SK-N-SH (cell line): ENCODE measurements around the gene VASN. TPM values are rescaled to one million over a fixed set of nuclear protein-coding genes. Genes with fewer than 3 reads are reported as not detected.

ENCODE experiments used
- CTCF ChIA-PET: fragments of 300-600, 350-600 bp; formaldehyde crosslinking; extraction: SDS; loops from one replicate; lab custom pipeline; 2021; lab: Yijun Ruan, JAX
- POLR2A ChIA-PET: fragments of 350-600 bp; sonication (Branson Sonifier 250); formaldehyde crosslinking; extraction: SDS; loops from one replicate; lab custom pipeline; 2020; ENCODE audit warnings: antibody characterized with exemption, inconsistent platforms; lab: Yijun Ruan, JAX
- DNase-seq: peaks from one replicate; pipeline ENCODE4 v3.0.0; 2012
- H2AFZ ChIP-seq: fragments of 200-600 bp; sonication (generic); 2 replicates; pipeline ENCODE4 v1.8.1; 2016; ENCODE audit warnings: antibody characterized with exemption, mild to moderate bottlenecking, low read depth
- H3F3A ChIP-seq: fragments of 200-600 bp; sonication (generic); replicated peaks from 2 replicates; pipeline ENCODE3; 2016; ENCODE audit warnings: antibody characterized with exemption, mild to moderate bottlenecking; ENCODE audit not compliant: insufficient read depth
- H3K27ac ChIP-seq, 2 experiments: fragments of 200-500 bp in 1 of 2; fragments of 200-600 bp in 1 of 2; sonication (Bioruptor generic) in 1 of 2; sonication (generic), shearing (Covaris generic) in 1 of 2; 2 replicates each; pipeline versions ENCODE4 v1.5.1 to v1.6.1; 2014 to 2016; ENCODE audit warnings: low read depth in 2 of 2, inconsistent platforms in 1 of 2, low read length in 1 of 2, mild to moderate bottlenecking in 1 of 2, mixed read lengths in 1 of 2
- H3K27me3 ChIP-seq: fragments of 200-600 bp; sonication (generic), shearing (Covaris generic); 2 replicates; pipeline ENCODE4 v1.6.1; 2016; ENCODE audit warnings: mixed run types; ENCODE audit not compliant: insufficient read depth
- H3K36me3 ChIP-seq, 2 experiments: fragments of 200-500 bp in 1 of 2; fragments of 200-600 bp in 1 of 2; sonication (Bioruptor generic) in 1 of 2; sonication (generic) in 1 of 2; replicated peaks in 1 of 2; 2 replicates each; pipeline versions ENCODE3 to v1.5.1; 2014 to 2016; ENCODE audit warnings: low read length in 1 of 2, mild to moderate bottlenecking in 1 of 2; ENCODE audit not compliant: insufficient read depth in 2 of 2, control insufficient read depth in 1 of 2
- H3K4me1 ChIP-seq, 2 experiments: fragments of 200-500 bp in 1 of 2; fragments of 200-600 bp in 1 of 2; sonication (Bioruptor generic) in 1 of 2; sonication (generic), shearing (Covaris generic) in 1 of 2; 2 replicates each; pipeline versions ENCODE4 v1.5.1 to v1.6.1; 2014 to 2016; ENCODE audit warnings: low read depth in 1 of 2, low read length in 1 of 2, mixed run types in 1 of 2; ENCODE audit not compliant: insufficient read depth in 2 of 2, control insufficient read depth in 1 of 2
- H3K4me2 ChIP-seq: fragments of 200-600 bp; sonication (generic), shearing (Covaris generic); 2 replicates; pipeline ENCODE4 v1.6.1; 2017; ENCODE audit warnings: mixed run types
- H3K4me3 ChIP-seq, 2 experiments: fragments of 200-500 bp in 1 of 2; fragments of 200-600 bp in 1 of 2; sonication (Bioruptor generic) in 1 of 2; sonication (generic), shearing (Covaris generic) in 1 of 2; 2 replicates each; pipeline versions ENCODE4 v1.5.1 to v1.8.1; 2014 to 2016; ENCODE audit warnings: low read depth in 2 of 2, inconsistent platforms in 1 of 2, low read length in 1 of 2, mild to moderate bottlenecking in 1 of 2, mixed read lengths in 1 of 2, moderate library complexity in 1 of 2
- H3K79me2 ChIP-seq: fragments of 200-600 bp; sonication (generic); 2 replicates; pipeline ENCODE4 v1.8.1; 2017; ENCODE audit warnings: mild to moderate bottlenecking; ENCODE audit not compliant: insufficient read depth
- H3K9ac ChIP-seq: fragments of 200-600 bp; sonication (generic); 2 replicates; pipeline ENCODE4 v1.6.1; 2017; ENCODE audit warnings: mixed run types
- H3K9me2 ChIP-seq: fragments of 200-600 bp; sonication (generic); 2 replicates; pipeline ENCODE4 v1.6.1; 2017; ENCODE audit warnings: mixed run types
- H3K9me3 ChIP-seq: fragments of 200-600 bp; sonication (generic); 2 replicates; pipeline ENCODE4 v1.6.1; 2017; ENCODE audit warnings: mixed run types, mild to moderate bottlenecking, moderate library complexity
- H4K20me1 ChIP-seq: fragments of 200-600 bp; sonication (generic); 2 replicates; pipeline ENCODE4 v1.6.1; 2017; ENCODE audit warnings: mild to moderate bottlenecking, mixed run types; ENCODE audit not compliant: insufficient read depth
- CHD2 ChIP-seq: fragments of 150-350 bp; IDR thresholded peaks from 2 replicates; pipeline ENCODE4 v1.6.1; 2018; ENCODE audit warnings: low read length; ENCODE audit not compliant: partially characterized antibody
- EZH2phosphoT487 ChIP-seq: fragments of 200-600 bp; sonication (generic); IDR thresholded peaks from 2 replicates; pipeline ENCODE4 v1.6.1; 2017; ENCODE audit warnings: low read depth, mixed run types, mild to moderate bottlenecking, antibody characterized with exemption, moderate library complexity, borderline replicate concordance
- FOXJ3 ChIP-seq: sonication (generic); formaldehyde crosslinking; IDR thresholded peaks from 2 replicates; pipeline ENCODE4 v1.5.1; 2020; ENCODE audit warnings: mild to moderate bottlenecking, missing genetic modification reagents
- FOXM1 ChIP-seq: IDR thresholded peaks from 2 replicates; pipeline ENCODE4 v1.4.0; 2012; ENCODE audit warnings: low read depth, mild to moderate bottlenecking
- GABPA ChIP-seq: IDR thresholded peaks from 2 replicates; pipeline ENCODE4 v1.4.0; 2012; ENCODE audit warnings: low read depth, mild to moderate bottlenecking
- MAX ChIP-seq: IDR thresholded peaks from 2 replicates; pipeline ENCODE4 v1.4.0; 2012; ENCODE audit warnings: low read depth
- MEF2A ChIP-seq: IDR thresholded peaks from 2 replicates; pipeline ENCODE4 v1.4.0; 2012; ENCODE audit warnings: low read depth, borderline replicate concordance
- NFIC ChIP-seq: IDR thresholded peaks from 2 replicates; pipeline ENCODE4 v1.4.0; 2012; ENCODE audit warnings: borderline replicate concordance
- POLR2AphosphoS5 ChIP-seq: IDR thresholded peaks from 2 replicates; pipeline ENCODE4 v1.6.1; 2012; ENCODE audit warnings: low read depth, low read length
- RAD21 ChIP-seq: IDR thresholded peaks from 2 replicates; pipeline ENCODE4 v1.6.1; 2012; ENCODE audit warnings: mild to moderate bottlenecking, low read length
- RCOR1 ChIP-seq: fragments of 150-350 bp; IDR thresholded peaks from 2 replicates; pipeline ENCODE4 v1.6.1; 2017; ENCODE audit warnings: antibody characterized with exemption, low read length
- RFX5 ChIP-seq: IDR thresholded peaks from 2 replicates; pipeline ENCODE4 v1.6.1; 2012; ENCODE audit warnings: mild to moderate bottlenecking, improper control_type of control experiment, low read length
- SIN3A ChIP-seq: IDR thresholded peaks from 2 replicates; pipeline ENCODE4 v1.6.1; 2012; ENCODE audit warnings: low read depth, mild to moderate bottlenecking, low read length, moderate library complexity, borderline replicate concordance
- SMC3 ChIP-seq: IDR thresholded peaks from 2 replicates; pipeline ENCODE4 v1.6.1; 2012; ENCODE audit warnings: low read depth, low read length, improper control_type of control experiment
- TAF1 ChIP-seq: IDR thresholded peaks from 2 replicates; pipeline ENCODE4 v1.6.1; 2012; ENCODE audit warnings: low read depth, mild to moderate bottlenecking, low read length, moderate library complexity, borderline replicate concordance
- YY1 ChIP-seq: IDR thresholded peaks from 2 replicates; pipeline ENCODE4 v1.4.0; 2012; ENCODE audit warnings: low read depth, mild to moderate bottlenecking
- WGBS: methylation state at CpG from one replicate; pipeline ENCODE4 v1.1.6; 2017; ENCODE audit warnings: low lambda C conversion rate; 5-methylcytosine and 5-hydroxymethylcytosine counted together
- polyA plus RNA-seq, 3 experiments: library from polyadenylated mRNA; depleted of rRNA; stranded (reverse); fragments of >200 nt; gene quantifications; 2 replicates each; pipeline ENCODE4 v1.2.3, GENCODE V29; 2012
- TF ChIP-seq, protein P1 (sequence below): IDR thresholded peaks from 2 replicates; pipeline ENCODE4 v1.6.1; 2012; ENCODE audit warnings: mild to moderate bottlenecking, low read depth, low read length, moderate library complexity
- TF ChIP-seq, protein P2 (sequence below): fragments of 150-350 bp; IDR thresholded peaks from 2 replicates; pipeline ENCODE4 v1.6.1; 2017; ENCODE audit warnings: antibody characterized with exemption, low read length, low read depth, borderline replicate concordance

VASN gene
- polyA plus RNA-seq, 1 of the 3 experiments (the other 2 are of a cell fraction) = 37.4 TPM

- peaks cover 3% of the 10 kb centered on the region for H3F3A ChIP-seq
- H3K4me2 ChIP-seq = no peak overlapping the region
- no peak for DNase-seq
- TF ChIP-seq, protein P1, sequence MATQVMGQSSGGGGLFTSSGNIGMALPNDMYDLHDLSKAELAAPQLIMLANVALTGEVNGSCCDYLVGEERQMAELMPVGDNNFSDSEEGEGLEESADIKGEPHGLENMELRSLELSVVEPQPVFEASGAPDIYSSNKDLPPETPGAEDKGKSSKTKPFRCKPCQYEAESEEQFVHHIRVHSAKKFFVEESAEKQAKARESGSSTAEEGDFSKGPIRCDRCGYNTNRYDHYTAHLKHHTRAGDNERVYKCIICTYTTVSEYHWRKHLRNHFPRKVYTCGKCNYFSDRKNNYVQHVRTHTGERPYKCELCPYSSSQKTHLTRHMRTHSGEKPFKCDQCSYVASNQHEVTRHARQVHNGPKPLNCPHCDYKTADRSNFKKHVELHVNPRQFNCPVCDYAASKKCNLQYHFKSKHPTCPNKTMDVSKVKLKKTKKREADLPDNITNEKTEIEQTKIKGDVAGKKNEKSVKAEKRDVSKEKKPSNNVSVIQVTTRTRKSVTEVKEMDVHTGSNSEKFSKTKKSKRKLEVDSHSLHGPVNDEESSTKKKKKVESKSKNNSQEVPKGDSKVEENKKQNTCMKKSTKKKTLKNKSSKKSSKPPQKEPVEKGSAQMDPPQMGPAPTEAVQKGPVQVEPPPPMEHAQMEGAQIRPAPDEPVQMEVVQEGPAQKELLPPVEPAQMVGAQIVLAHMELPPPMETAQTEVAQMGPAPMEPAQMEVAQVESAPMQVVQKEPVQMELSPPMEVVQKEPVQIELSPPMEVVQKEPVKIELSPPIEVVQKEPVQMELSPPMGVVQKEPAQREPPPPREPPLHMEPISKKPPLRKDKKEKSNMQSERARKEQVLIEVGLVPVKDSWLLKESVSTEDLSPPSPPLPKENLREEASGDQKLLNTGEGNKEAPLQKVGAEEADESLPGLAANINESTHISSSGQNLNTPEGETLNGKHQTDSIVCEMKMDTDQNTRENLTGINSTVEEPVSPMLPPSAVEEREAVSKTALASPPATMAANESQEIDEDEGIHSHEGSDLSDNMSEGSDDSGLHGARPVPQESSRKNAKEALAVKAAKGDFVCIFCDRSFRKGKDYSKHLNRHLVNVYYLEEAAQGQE = no peak
- TF ChIP-seq, protein P2, sequence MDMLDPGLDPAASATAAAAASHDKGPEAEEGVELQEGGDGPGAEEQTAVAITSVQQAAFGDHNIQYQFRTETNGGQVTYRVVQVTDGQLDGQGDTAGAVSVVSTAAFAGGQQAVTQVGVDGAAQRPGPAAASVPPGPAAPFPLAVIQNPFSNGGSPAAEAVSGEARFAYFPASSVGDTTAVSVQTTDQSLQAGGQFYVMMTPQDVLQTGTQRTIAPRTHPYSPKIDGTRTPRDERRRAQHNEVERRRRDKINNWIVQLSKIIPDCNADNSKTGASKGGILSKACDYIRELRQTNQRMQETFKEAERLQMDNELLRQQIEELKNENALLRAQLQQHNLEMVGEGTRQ = no peak
- TF ChIP-seq SMC3 = no peak
- no peak for TF ChIP-seq EZH2phosphoT487
- no peak for TF ChIP-seq FOXM1
- TF ChIP-seq GABPA = no peak
- TF ChIP-seq YY1 = no peak
- no peak for TF ChIP-seq SIN3A
- TF ChIP-seq RCOR1 = no peak
- no peak for TF ChIP-seq MEF2A
- no peak for TF ChIP-seq FOXJ3 (CRISPR knock-in tag)
- TF ChIP-seq MAX = no peak
- TF ChIP-seq RFX5 = no peak
- TF ChIP-seq NFIC = no peak
- no peak for TF ChIP-seq RAD21
- no peak for TF ChIP-seq POLR2AphosphoS5
- TF ChIP-seq TAF1 = no peak
- no peak for TF ChIP-seq CHD2
- TF ChIP-seq, all 33 proteins: peak for 0
- WGBS = 98% methylated on average over 20 of the region's 41 CpGs
- ChIA-PET CTCF (interaction anchor here (0.9 to 10.6 kb wide), 9 partner anchors 7 to 354 kb away, joined by 3 to 153 read pairs (median 5); partner anchors contain the start of gene GLIS2), POLR2A (interaction anchor here (0.8 kb wide), 1 partner anchor 83 kb away, joined by 3 read pairs; no protein-coding TSS in a partner anchor)
- peaks cover 0 to 19% of the 10 kb centered on the region in 2 experiments; a peak in 1 of 4 replicates for H3K4me1 ChIP-seq
- no peak overlapping the region for H3K27ac ChIP-seq
- no peak overlapping the region for H3K9ac ChIP-seq
- no peaks in the 10 kb centered on the region for H3K27me3 ChIP-seq
- no peak overlapping the region for H2AFZ ChIP-seq
- H3K9me3 ChIP-seq = no peaks in the 10 kb centered on the region
- no peaks in the 10 kb centered on the region for H3K9me2 ChIP-seq
- no peak overlapping the region for H3K4me3 ChIP-seq
- H3K36me3 ChIP-seq = peaks cover 3 to 58% of the 10 kb centered on the region in 2 experiments
- H4K20me1 ChIP-seq = 0 out of 2 replicates have a peak, but pooled peaks cover 3% of the 10 kb centered on the region
- H3K79me2 ChIP-seq = peaks cover 21% of the 10 kb centered on the region
Measured at GRCh38 chr16:4336701-4337539, 34.7 kb upstream of the VASN start.
